Fibroblast of the aortic adventitia (primary cell): ENCODE data around the gene SYT7. TPM values are rescaled to one million over a fixed set of nuclear protein-coding genes. Genes with fewer than 3 reads are reported as not detected.

Experiments used
- DNase-seq: peaks from one replicate; pipeline ENCODE4 v3.0.0-alpha.2; 2010; ENCODE audit warnings: low read depth
- H3K4me3 ChIP-seq: 2 replicates; pipeline ENCODE4 v1.5.1; 2011; ENCODE audit warnings: low read depth, mild to moderate bottlenecking, control low read depth, low read length, moderate library complexity
- CTCF ChIP-seq: IDR thresholded peaks from 2 replicates; pipeline ENCODE4 v1.5.1; 2011; ENCODE audit warnings: mild to moderate bottlenecking, low read length, control low read depth, inconsistent platforms; ENCODE audit not compliant: insufficient read depth
- total RNA-seq: library from RNA; depleted of rRNA; stranded (reverse); fragments of >200 nt; gene quantifications from 2 replicates; pipeline ENCODE4 v1.2.3, GENCODE V29; 2012; ENCODE audit warnings: low replicate concordance

SYT7 gene
- total RNA-seq, 1 donor, result 112 TPM

DNA sequence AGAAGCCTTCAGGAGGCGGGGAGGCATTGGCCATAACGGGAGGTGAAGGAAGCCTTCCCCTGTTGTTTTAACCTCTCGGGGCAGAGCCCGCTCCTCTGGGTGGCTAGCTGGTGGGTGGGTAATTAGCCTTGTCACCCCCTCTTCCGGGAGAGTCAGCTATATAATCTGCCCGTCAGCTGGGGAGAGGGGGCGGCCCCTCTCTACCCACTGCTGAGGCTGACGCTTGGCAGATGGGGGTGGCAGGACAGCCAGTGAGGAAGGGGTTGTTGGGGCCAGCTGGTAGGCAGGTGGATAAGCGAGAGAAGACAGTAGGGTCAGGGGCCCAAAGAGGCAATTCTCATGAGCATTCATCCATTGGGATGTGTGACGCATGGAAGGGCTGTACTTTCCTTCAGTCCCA lies 33.0 kb upstream of the SYT7 start:
- DNase-seq, result no peak
- TF ChIP-seq CTCF, result no peak

GRCh38 chr11:61613051-61613450 lies 32.2 kb upstream of the SYT7 start:
- no peak for TF ChIP-seq CTCF
- no peak for DNase-seq
- H3K4me3 ChIP-seq, result no peak overlapping the region

More for the DNA sequence above, 33.0 kb upstream of the SYT7 start:
- H3K4me3 ChIP-seq, result no peak overlapping the region

GRCh38 chr11:61611309-61611708 lies 30.4 kb upstream of the SYT7 start:
- no peak overlapping the region for H3K4me3 ChIP-seq
- TF ChIP-seq CTCF, result no peak
- DNase-seq, result no peak

GRCh38 chr11:61610905-61611304 lies 30.0 kb upstream of the SYT7 start:
- TF ChIP-seq CTCF, result no peak
- no peak for DNase-seq
- H3K4me3 ChIP-seq, result no peak overlapping the region

- no peak for DNase-seq
- no peak overlapping the region for H3K4me3 ChIP-seq
- TF ChIP-seq CTCF, result peak; percentile 15
These were observed 29.1 kb upstream of the SYT7 start for GRCh38 chr11:61609980-61610366.

- no peak for DNase-seq
- TF ChIP-seq CTCF, result no peak
- no peak overlapping the region for H3K4me3 ChIP-seq
These were observed 28.4 kb upstream of the SYT7 start for GRCh38 chr11:61609000-61609979.
